GM19238 (cell line): ENCODE results near the gene FAM8A1.
A peak's percentile ranks its signal among the peaks of the same experiment; 100 is the strongest.
"Not testable (repeated sequence)": the region's sequence is repeated elsewhere in the genome, so short reads cannot be mapped to it uniquely, and the experiment has no call there.

Experiments used
- DNase-seq: peaks from one replicate; pipeline ENCODE4 v3.0.0; 2011; ENCODE audit warnings: low spot score; ENCODE audit not compliant: insufficient read length

Gene FAM8A1, protein sequence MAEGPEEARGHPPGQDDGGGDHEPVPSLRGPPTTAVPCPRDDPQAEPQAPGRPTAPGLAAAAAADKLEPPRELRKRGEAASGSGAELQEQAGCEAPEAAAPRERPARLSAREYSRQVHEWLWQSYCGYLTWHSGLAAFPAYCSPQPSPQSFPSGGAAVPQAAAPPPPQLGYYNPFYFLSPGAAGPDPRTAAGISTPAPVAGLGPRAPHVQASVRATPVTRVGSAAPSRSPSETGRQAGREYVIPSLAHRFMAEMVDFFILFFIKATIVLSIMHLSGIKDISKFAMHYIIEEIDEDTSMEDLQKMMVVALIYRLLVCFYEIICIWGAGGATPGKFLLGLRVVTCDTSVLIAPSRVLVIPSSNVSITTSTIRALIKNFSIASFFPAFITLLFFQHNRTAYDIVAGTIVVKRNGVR

GRCh38 chr6:17599877-17600526 is at the start of gene FAM8A1:
Gene FAM8A1 (plus strand): TSS chr6:17600302. CDS start chr6:17600410, 108 bp downstream.
- peak; percentile 80 for DNase-seq

- no peak for DNase-seq
Observed at GRCh38 chr6:17551383-17551958, 48.6 kb upstream of the FAM8A1 start.

DNA sequence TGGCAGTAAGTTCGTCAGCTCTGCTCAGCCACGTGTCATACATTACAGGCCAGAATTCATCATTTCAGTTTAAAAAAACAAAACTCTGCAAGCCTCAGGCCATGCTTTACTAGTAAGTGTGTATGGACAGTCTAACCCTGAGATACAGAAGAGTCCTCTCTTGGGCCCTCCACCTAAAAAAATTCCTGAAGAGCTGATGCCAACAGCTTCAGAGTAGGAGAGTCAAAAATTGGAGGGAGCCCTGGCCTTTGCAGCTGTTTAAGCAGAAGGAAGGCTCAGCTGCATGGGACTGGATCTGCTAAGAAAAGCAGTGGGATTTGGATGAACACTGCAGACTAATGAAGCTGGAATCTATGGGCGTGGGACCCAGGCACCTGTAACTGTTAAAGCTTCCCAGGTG is 47.2 kb upstream of the FAM8A1 start:
- DNase-seq = no peak

DNA sequence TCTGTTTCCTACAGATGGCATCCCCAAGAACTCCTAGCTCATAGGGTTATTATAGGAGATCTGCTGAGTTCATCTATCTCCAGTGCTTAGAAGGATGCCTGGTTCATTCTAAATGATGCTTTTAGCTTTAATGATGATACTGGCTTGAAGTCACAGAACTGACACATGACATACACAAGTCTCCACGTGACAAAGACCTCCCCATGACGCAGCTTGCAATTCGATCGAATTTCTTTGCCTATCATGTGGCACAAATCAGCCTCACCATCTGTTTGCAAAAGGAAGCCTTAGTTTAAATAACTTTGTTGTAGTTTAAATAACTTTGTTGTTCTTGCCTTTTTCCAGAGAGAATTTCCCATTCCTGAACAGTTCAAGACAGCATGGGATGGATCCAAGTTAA is 44.1 kb upstream of the FAM8A1 start:
- DNase-seq = no peak

GRCh38 chr6:17562636-17563035 is 37.5 kb upstream of the FAM8A1 start:
- DNase-seq = no peak

DNA sequence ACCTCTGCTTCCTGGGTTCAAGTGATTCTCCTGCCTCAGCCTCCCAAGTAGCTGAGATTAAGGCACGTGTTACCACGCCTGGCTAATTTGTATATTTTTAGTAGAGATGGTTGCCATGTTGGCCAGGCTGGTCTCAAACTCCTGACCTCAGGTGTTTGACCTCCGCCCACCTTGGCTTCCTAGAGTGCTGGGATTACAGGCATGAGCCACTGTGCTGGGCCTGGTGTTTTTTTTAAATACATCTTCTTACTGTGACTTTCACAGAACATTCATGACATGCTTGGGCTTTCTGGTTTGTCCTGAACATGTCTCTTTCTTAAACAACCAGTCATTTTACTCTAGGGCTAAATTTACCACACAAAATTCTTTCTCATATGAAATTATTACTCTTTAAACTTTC is 34.7 kb upstream of the FAM8A1 start:
- no peak for DNase-seq

DNA sequence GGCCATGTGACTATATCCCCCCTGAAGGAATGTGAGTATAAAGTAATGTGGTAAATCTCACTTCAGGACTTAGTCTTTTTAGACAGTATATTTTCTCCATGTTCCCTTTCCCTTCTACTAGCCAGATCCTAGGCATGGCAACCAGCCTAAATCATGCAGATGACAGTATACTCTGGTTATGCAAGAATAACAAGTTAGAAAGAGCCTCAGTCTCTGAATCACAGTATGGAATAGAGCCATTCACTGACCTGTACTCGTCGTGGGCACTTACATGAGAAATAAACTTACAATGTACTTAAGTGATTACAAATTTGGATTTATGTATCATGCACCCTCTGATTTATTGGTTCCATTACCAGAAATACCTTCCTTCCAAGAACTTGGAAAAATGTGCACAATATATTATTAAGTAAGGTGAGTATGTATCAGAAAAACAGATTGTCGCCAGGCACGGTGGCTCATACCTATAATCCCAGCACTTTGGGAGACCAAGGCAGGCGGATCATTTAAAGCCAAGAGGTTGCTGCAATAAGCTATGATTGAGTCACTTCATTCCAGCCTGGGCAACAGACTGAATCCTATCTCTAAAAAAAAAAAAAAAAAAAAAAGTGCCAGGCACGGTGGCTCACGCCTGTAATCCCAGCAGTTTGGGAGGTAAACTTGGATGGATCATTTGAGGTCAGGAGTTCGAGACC is 25.1 kb upstream of the FAM8A1 start:
- no peak for DNase-seq

DNA sequence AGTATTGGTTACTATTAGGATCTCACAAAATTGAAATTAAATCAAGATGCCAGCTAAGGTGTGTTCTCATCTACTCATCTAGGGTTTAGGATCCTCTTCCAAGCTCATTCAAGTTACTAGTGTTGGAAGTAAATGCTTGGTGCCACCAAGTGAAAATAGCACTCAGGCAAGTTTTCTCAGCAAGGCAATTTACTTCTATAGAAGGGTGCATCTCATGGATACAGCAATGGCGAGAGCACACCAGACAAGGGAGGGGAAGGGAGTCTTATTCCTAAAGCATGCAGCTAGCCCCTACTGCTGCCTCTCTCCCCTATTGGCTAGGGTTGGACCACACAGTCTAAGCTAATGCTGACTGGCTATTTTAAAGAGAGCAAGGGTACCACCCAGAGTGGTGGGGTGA is 23.0 kb upstream of the FAM8A1 start:
- no peak for DNase-seq

GRCh38 chr6:17580518-17581048 is 19.5 kb upstream of the FAM8A1 start:
- DNase-seq = no peak

DNA sequence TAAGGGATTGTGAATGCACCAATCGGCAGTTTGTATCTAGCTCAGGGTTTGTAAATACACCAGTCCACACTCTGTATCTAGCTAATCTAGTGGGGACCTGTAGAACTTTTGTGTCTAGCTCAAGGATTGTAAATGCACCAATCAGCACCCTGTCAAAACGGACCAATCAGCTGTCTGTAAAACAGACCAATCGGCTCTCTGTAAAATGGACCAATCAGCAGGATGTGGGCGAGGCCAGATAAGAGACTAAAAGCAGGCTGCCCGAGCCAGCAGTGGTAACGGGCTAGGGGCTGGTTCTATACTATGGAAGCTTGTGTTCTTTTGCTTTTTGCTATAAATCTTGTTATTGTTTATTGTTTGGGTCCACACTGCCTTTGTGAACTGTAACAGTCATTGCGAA is 18.8 kb upstream of the FAM8A1 start:
- not testable (repeated sequence) for DNase-seq

DNA sequence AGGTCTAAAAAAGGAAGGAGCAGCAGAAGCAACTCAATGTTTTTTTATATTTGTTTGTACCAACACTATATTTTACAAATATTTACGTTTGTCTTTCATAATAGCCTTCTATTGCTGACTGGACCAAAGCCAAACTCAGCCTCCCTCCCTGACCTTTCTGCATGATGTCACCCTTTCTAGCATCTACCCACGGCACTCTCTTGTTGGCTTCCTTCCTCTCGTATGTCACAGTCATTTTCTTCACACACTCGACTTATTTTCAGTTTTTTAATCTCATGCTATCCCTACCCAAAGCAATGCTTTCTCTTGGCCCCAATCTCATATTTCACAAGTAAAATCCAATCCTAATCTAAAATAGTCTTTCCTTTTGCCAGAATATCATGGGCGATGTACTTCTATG is 16.3 kb upstream of the FAM8A1 start:
- DNase-seq = no peak

- peak; percentile 13 for DNase-seq
Observed at GRCh38 chr6:17584241-17584803, 15.8 kb upstream of the FAM8A1 start.

DNA sequence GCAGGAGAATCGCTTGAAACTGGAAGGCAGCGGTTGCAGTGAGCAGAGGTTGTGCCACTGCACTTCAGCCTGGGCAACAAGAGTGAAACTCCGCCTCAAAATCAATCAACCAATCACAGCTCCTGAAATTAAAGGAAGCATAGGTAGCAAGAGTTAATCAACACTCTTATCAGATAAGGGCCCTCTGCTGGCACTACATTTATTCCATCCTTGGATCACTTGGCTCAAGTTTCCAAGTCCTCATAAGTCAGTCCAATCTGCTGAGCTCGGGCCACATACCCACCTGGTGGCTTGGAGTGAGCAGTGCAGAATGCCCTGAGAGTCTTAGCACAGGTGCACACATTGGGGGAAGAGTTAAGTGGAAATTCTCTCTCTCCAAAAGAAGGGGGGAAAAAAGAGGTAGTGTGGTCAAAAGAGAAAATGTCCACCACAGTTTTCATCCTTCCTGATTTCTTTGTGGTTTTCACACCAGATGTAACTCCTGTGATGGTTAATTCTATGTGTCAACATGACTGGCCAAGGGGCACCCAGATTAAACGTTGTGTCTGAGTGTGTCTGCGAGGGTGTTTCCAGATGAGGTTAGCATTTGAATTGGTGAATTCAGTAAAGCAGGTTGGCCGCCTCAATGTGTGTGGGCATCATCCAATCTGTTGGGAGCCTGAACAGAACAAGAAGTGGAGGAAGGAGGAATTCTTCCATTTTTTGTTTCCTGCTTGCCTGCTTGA is 14.2 kb upstream of the FAM8A1 start:
- DNase-seq = no peak

DNA sequence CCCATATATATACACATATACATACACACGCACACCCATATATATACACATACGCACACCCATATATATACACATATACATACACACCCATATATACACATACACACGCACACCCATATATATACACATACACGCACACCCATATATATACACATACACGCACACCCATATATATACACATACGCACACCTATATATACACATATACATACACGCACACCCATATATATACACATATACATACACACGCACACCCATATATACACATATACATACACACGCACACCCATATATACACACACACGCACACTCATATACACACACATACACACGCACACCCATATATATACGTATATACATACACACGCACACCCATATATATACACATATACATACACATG is 13.5 kb upstream of the FAM8A1 start:
- not testable (repeated sequence) for DNase-seq

- no peak for DNase-seq
Observed at GRCh38 chr6:17588011-17588410, 12.1 kb upstream of the FAM8A1 start.

DNA sequence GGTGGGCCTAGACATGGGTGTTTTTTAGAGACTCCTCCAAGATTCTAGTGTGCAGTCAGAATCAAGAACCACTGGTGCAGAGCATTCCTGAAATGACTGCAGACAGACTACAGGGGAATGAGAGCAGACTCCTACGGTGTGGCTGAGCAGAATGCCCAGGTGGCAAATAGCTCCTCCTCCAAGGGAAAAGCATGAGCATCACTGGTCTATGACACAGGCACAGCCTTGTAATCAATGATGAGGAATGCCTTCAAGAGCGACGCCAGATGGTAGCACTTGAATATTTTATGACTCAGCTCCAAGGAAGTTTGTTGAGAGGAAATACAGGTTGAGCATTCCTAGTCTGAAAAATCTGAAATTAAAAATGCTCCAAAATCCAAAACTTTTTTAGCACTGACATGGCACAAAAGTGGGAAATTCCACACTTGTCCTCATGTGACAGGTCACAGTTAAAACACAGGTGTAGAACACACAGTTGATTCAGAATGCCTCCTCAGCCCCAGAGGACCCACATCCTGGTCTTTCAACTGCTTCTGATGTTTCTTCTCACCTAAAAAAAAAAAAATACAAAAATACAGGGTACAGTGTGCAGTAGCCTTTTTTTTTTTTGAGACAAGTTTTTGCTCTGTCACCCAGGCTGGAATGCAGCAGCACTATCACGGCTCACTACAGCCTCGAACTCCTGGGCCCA is 10.6 kb upstream of the FAM8A1 start:
- DNase-seq = no peak

- DNase-seq = no peak
Observed at GRCh38 chr6:17591287-17591686, 8.8 kb upstream of the FAM8A1 start.

DNA sequence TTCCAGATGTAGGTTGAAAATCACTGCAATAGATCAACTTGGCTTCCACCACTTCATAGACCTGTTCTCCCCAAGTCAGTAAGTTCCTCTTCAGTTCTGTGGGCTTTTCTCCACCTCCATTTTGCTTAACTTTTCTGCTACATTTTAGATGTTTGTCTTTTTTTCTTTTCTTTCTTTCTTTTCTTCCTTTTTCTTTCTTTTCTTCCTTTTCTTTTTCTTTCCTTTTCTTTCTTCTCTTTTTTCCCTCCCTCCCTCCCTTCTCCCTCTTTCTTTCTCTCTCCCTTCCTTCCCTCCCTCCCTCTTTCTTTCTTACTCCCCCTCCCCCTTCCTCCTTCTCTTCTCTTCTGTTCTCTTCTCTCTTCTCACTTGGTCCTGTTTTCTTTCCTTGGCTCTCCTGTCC is 6.9 kb upstream of the FAM8A1 start:
- DNase-seq = no peak

DNA sequence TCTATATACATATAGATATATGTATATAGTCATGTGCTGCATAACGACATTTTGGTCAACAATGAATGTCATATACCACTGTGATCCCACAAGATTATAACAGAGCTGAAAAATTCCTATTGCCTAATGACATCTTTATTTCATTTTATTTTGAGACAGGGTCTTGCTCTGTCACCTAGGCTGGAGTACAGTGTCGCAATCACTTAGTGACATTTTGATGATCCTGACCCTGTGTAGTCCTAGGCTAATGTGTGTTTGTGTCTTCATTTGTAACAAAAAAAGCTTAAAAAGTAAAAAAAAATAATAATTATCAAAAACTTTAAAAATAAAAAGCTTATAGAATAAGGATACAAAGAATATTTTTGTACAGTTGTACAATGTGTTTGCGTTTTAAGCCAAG is 4.0 kb upstream of the FAM8A1 start:
- no peak for DNase-seq
